GM21529 (cell line): ENCODE data around the gene KLF5.
A peak's percentile ranks its signal among the peaks of the same experiment; 100 is the strongest.
"Not testable (repeated sequence)": the region's sequence is repeated elsewhere in the genome, so short reads cannot be mapped to it uniquely, and the experiment has no call there.

ENCODE experiments used
- ATAC-seq: cut with Tn5 transposase; IDR thresholded peaks from one replicate; pipeline ENCODE4 v1.9.1; 2021; ENCODE audit not compliant: unreplicated experiment

Gene KLF5

GRCh38 chr13:73082895-73083294, 24.1 kb downstream of the KLF5 start:
- no peak for ATAC-seq

DNA sequence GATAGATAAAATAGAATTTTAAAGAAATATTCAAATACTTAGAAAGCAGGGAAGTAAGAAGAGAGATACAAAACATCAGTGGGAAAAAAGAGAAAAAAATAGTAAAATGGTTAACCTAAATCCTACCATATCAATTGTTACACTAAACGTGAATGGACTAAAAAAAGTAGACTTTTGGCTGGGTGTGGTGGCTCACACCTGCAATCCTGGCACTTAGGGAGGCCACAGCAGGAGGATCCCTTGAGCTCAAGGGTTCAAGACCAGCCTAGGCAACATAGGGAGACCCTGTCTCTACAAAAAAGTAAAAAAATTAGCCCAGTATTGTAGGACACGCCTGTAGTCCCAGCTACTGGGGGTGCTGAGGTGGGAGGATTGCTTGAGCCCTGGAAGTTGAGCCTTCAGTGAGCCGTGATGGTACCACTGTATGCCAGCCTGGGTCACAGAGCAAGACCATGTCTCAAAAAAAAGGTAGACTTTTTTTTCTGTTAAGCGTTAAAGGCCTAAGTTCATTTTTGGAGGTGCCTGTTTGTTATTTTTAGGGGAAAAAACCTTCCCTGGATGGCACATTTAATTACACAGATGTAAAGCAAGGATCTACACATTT, 29.6 kb downstream of the KLF5 start:
- ATAC-seq, result no peak

DNA sequence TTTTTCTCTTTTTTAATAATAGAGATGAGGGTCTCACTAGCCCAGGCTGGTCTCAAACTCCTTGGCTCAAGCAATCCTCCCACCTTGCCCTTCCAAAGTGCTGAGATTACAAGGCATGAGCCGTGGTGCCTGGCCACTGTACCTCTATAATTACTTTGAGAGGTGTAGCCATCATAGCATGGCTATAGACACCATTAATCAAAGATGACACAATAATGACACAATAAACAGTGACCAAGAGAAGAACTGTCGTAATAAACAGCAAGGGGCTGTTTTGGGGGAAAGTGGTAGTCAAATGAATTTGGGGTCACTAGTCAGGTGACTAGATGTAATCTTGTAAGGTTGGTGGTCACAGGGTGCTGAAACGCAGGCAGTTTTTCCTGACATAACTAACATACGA, 30.4 kb downstream of the KLF5 start:
- no peak for ATAC-seq

DNA sequence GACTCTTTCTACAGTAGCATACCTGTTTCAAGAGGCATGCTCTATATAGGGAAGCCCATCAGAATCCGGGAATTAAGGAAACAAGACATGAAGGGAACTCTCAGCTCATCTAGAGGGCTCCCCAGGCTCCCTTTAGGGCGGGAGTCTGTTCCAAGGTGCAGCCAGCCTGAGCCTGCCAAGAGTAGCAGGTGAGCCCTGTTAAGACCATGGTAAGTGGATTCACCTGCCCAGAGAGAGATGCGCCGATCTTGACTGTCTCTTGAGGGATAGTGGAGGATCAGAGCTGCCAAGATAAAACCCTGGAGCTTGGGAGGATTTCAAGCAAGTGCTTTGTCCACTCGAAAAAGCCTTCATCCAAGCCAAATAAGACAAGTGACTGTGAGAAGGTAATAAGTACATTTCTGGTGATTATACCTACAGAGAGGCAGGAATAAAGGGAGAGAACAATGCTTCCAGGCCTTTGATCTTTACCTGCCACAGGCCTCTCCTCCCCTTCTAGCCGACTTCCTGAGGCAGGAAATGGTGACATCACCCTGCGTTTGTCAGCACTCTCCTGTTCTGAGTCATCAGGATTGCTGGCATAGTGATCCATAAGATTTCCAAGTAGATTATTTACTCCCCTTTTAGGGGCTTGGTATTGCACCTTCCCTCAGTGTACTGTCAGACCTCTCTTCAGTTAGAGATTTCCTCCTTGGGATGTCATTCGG, 31.5 kb downstream of the KLF5 start:
- peak; percentile 83 for ATAC-seq

DNA sequence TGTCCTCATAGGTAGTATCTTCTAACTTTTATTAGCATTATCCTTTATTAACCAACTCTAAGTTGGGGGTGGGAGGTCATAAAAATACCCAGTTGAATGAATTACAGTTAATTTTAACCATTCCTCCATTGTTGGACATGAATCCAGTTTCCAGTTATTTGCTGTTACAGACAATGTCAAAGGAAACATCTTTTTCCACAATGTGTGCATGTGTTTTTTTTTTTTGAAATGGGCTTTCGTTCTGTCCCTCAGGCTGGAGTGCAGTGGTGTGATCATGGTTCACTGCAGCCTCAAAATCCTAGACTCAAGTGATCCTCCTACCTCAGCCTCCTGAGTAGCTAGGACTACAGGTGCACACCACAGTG, 32.0 kb downstream of the KLF5 start:
- ATAC-seq, result no peak

DNA sequence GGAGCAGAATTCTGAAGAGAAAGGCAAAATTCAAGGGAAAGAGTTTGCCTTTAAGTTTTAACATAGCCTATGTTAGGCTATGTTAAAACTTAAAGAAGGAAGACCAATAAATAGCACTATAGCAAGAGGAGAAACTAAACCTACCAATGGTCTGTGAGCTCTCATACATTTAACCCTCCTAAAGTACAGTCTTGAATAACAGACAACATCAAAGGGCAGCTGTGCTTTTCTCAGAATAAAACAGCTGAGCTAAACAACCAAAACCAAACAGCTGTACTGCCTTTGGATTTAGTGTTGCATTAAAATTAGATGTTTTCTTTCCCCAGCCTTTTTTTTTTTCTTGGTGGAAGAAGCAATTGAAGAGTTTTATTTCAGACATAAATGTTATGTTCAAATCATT, 34.0 kb downstream of the KLF5 start:
- ATAC-seq, result no peak

- no peak for ATAC-seq
These were observed 37.4 kb downstream of the KLF5 start for GRCh38 chr13:73096173-73096572.

DNA sequence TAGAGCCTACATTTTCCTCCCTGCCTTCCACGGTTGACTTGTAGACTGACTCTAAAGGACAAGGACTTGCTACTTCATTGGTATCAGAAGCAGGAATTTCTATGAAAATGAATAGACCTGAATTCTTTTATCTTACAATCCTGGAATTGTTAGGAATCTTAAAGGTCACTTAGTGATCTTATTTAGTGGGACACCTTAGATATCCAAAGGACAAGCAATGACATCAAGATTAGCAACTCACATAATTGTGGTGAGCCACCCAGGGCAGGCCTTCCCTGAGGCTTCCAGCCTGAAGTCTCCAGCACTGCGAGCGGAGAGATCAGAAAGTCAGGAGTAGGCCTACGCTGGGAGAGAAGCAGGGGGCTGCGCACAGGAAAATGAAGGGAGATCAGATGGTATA, 37.8 kb downstream of the KLF5 start:
- no peak for ATAC-seq

DNA sequence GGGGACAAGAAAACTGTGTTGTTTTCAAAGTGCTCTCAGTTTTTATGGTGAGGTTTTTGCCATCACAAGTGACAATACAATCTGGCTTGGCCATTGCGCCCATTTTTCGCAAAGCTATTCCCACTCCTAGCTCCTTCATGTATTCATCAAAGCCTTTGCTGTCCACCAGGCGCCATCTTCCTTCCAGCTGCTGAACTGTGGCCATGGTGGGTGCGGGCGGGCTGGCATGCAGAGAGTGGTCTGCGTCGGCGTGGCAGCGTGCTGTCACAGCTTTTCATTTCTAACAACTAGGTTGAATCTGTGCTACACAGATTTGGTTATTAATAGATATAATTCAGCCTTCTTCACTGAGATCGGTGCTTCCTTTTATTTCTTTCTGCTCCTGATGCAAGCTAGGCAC, 42.0 kb downstream of the KLF5 start:
- not testable (repeated sequence) for ATAC-seq

DNA sequence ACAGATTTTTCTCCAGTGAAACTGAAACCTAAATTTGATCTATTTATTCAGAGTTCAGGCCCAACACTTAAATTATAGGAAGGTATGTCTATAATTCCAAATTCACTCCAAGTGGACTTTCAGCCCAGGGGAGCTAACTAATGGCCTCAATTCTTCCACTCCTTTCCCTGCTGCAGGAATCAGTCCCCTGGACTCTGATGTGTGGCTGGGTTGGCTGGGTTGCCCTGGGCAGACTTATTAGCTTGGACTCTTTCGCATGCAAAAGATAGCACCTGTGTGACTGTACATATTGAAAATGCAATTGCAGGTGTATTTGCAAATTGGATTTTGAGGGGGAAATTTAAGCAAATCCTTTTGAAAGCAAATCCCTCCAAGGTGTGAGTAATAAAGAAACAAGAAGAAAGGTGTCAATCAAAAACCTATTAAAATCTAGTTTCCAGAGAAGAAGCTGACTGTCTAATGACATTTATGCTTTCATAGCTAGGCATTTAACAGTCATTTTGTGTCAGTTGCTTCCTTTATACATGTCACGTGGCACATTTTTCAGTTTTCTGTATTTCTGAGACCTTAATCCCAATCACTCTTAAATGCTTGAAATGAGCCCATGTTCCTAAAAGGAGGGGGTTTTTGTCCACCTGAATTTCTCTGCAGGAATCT, 42.7 kb downstream of the KLF5 start:
- ATAC-seq, result no peak

- ATAC-seq, result no peak
These were observed 44.4 kb downstream of the KLF5 start for GRCh38 chr13:73103238-73103637.

DNA sequence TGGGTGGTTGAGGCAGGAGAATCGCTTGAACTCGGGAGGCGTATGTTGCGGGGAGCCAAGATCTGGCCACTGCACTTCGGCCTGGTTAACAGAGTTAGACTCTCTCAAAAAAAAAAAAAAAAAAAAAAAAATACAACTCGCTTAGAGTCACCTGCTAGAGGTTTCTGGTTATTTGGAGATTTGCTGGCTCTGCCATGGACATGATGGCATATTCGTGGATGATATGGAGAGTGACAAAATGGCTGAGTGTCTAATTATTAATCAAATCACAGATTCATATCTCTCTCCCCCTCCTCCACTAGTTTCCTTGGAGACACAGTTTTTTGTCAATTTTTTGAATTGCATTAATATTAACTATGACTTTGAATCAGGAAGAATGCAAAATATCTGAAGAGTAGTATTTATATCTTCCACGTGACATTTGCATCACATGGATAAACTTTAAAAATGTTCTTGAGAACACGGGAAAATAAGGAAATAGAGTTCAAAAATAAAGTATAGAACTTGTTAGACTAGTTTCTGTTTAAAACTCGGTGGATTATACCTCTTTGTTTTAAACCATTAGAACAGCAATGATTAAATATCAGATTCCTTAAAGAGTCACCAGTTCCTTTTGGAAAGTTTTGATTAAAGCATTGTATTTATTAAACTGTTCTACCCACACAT, 47.8 kb downstream of the KLF5 start:
- no peak for ATAC-seq

DNA sequence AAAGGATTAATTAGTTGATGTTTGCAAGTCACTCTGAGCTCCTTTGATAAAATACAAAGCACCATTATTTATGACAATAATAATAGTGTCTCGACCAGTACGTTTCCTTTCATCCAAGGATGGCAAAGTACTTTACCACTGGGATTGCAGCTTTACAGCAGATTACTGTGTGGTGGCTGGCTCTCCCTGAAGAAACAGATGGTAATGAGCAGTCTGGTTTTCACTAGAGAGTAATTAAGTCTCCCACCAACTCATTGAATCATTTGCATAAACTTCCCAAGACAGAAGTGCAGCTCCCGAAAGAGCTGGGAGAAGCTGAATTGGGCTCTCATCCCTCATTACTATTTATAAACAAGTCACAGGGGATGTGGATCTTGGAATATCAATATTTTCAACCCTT, 48.7 kb downstream of the KLF5 start:
- no peak for ATAC-seq

DNA sequence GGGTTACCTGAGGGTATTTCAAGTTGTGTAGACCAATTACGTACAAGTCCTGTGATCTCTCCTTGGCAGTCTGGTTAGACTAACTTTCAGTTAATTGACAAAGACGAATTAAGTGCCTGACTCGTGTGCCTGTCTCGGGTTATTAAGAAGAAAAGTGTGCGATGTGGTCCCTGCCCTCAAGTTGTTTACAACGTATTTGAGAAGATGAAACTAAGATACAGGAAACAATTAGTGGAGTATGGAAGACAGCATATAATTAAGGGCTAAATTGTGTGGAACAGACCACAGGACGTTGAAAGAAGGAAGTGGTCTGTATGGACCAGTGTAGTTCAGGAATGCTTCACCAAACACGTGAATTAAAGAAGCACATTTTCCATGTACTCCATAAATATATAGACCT, 49.2 kb downstream of the KLF5 start:
- ATAC-seq, result no peak

DNA sequence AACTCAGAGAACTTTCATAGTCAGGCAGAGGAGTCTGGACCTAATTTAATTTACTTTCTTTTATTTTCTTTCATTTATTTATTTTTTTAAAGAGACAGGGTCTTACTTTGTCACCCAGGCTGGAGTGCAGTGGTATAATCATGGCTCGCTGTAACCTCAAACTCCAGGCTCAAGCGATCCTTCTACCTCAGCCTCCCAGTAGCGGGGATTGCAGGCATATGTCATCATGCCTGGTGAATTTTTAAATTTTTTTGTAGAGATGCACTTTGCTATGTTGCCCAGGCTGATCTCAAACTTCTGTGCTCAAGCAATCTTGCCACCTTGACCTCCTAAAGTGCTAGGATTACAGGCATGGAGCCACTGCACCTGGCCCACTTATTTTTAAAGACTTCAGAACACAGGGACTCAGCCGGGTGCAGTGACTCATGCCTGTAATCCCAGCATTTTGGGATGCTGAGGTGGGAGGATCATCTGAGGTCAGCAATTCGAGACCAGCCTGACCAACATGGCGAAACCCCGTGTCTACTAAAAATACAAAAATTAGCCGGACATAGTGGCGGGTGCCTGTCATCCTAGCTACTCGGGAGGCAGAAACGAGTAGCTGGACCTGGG, 50.6 kb downstream of the KLF5 start:
- no peak for ATAC-seq

- no peak for ATAC-seq
These were observed 51.2 kb downstream of the KLF5 start for GRCh38 chr13:73109969-73110368.

- ATAC-seq, result no peak
These were observed 52.0 kb downstream of the KLF5 start for GRCh38 chr13:73110814-73111213.

GRCh38 chr13:73111331-73111730, 52.5 kb downstream of the KLF5 start:
- ATAC-seq, result no peak

GRCh38 chr13:73119612-73120011, 60.8 kb downstream of the KLF5 start:
- no peak for ATAC-seq
